GM12891 (cell line): ENCODE measurements around the gene TBC1D20.
"Not testable (repeated sequence)": the region's sequence is repeated elsewhere in the genome, so short reads cannot be mapped to it uniquely, and the experiment has no call there.

ENCODE experiments used
- DNase-seq: peaks from one replicate; pipeline ENCODE4 v3.0.0; 2011; ENCODE audit warnings: low spot score; ENCODE audit not compliant: insufficient read length
- FAIRE-seq: peaks from 2 replicates; lab custom pipeline; 2011; peaks lifted over from hg19 to GRCh38; lab: Jason Lieb, UNC
- PAX5 ChIP-seq: IDR thresholded peaks from 2 replicates; pipeline ENCODE4 v1.6.1; 2011; ENCODE audit warnings: low read length, moderate library complexity, mild to moderate bottlenecking; ENCODE audit not compliant: insufficient read depth, severe bottlenecking
- POLR2A ChIP-seq: IDR thresholded peaks from 2 replicates; pipeline ENCODE4 v1.6.1; 2011; ENCODE audit warnings: low read depth, low read length, control low read depth
- POLR2AphosphoS5 ChIP-seq: IDR thresholded peaks from 2 replicates; pipeline ENCODE4 v1.6.1; 2011; ENCODE audit warnings: low read depth, low read length, control low read depth
- POU2F2 ChIP-seq: IDR thresholded peaks from 2 replicates; pipeline ENCODE4 v1.6.1; 2011; ENCODE audit warnings: low read depth, mild to moderate bottlenecking, control low read depth, low read length, moderate library complexity
- SPI1 ChIP-seq: IDR thresholded peaks from 2 replicates; pipeline ENCODE4 v1.6.1; 2011; ENCODE audit warnings: low read depth, low read length, control low read depth
- TAF1 ChIP-seq: IDR thresholded peaks from 2 replicates; pipeline ENCODE4 v1.6.1; 2011; ENCODE audit warnings: low read depth, low read length, control low read depth

The TBC1D20 gene

GRCh38 chr20:391041-391711 lies 71.2 kb downstream of the TBC1D20 start:
- DNase-seq (no peak), FAIRE-seq (no peak)
- no peak for TF ChIP-seq POU2F2
- no peak for TF ChIP-seq POLR2AphosphoS5
- TF ChIP-seq TAF1: no peak
- TF ChIP-seq SPI1: no peak
- TF ChIP-seq PAX5: no peak
- no peak for TF ChIP-seq POLR2A

- no peak for DNase-seq
- no peak for TF ChIP-seq SPI1
- TF ChIP-seq POLR2A: no peak
- no peak for TF ChIP-seq PAX5
- no peak for TF ChIP-seq POLR2AphosphoS5
- no peak for TF ChIP-seq TAF1
- TF ChIP-seq POU2F2: no peak
- FAIRE-seq: no peak
Observed at GRCh38 chr20:389220-389619, 73.1 kb downstream of the TBC1D20 start.

GRCh38 chr20:388034-388994 lies 74.0 kb downstream of the TBC1D20 start:
- no peak for FAIRE-seq
- DNase-seq: no peak
- no peak for TF ChIP-seq POLR2AphosphoS5
- no peak for TF ChIP-seq SPI1
- TF ChIP-seq PAX5: no peak
- TF ChIP-seq TAF1: no peak
- TF ChIP-seq POLR2A: no peak
- TF ChIP-seq POU2F2: no peak

- TF ChIP-seq POU2F2: no peak
- TF ChIP-seq PAX5: no peak
- TF ChIP-seq TAF1: no peak
- TF ChIP-seq POLR2A: no peak
- TF ChIP-seq SPI1: no peak
- no peak for TF ChIP-seq POLR2AphosphoS5
- no peak for DNase-seq
- FAIRE-seq: no peak
Observed at GRCh38 chr20:387520-387919, 74.8 kb downstream of the TBC1D20 start.

GRCh38 chr20:386634-387033 lies 75.7 kb downstream of the TBC1D20 start:
- FAIRE-seq, DNase-seq: not testable (repeated sequence)
